GM23338 (cell line): ENCODE results near the gene AP1G2. TPM values are rescaled to one million over a fixed set of nuclear protein-coding genes. Genes with fewer than 3 reads are reported as not detected.

Experiments
- ATAC-seq: fragments of 200-7000 bp; cut with Tn5 transposase; 3 replicates; pipeline ENCODE4 v1.9.1; 2020
- DNase-seq: peaks from one replicate; pipeline ENCODE4 v3.0.0-alpha.2; 2015; ENCODE audit warnings: low spot score
- H2AFZ ChIP-seq: fragments of 200-600 bp; sonication (generic); 2 replicates; pipeline ENCODE4 v1.8.0; 2016; ENCODE audit warnings: antibody characterized with exemption, mild to moderate bottlenecking, moderate library complexity
- H3F3A ChIP-seq: fragments of 200-600 bp; sonication (generic); replicated peaks from 2 replicates; pipeline ENCODE4 v1.8.0; 2017; ENCODE audit warnings: antibody characterized with exemption, mixed run types, low read depth
- H3K27ac ChIP-seq: fragments of 200-600 bp; sonication (generic); 2 replicates; pipeline ENCODE4 v1.6.1; 2016; ENCODE audit warnings: low read depth
- H3K27me3 ChIP-seq: fragments of 200-600 bp; sonication (generic); 2 replicates; pipeline ENCODE4 v1.8.0; 2016; ENCODE audit warnings: mild to moderate bottlenecking, mixed run types, moderate library complexity; ENCODE audit not compliant: insufficient read depth
- H3K36me3 ChIP-seq: fragments of 200-600 bp; sonication (generic); 2 replicates; pipeline ENCODE4 v1.8.0; 2016; ENCODE audit warnings: mild to moderate bottlenecking; ENCODE audit not compliant: insufficient read depth
- H3K4me1 ChIP-seq: fragments of 200-600 bp; sonication (generic); 2 replicates; pipeline ENCODE4 v1.8.0; 2016; ENCODE audit warnings: mild to moderate bottlenecking, moderate library complexity; ENCODE audit not compliant: insufficient read depth
- H3K4me2 ChIP-seq: fragments of 200-600 bp; sonication (generic); 2 replicates; pipeline ENCODE4 v1.7.1; 2017; ENCODE audit warnings: mixed run types
- H3K4me3 ChIP-seq: fragments of 200-600 bp; sonication (generic); 2 replicates; pipeline ENCODE4 v1.6.1; 2016; ENCODE audit warnings: mixed run types
- H3K79me2 ChIP-seq: fragments of 200-600 bp; sonication (generic); replicated peaks from 2 replicates; pipeline ENCODE4 v1.8.0; 2017; ENCODE audit warnings: mild to moderate bottlenecking; ENCODE audit not compliant: insufficient read depth
- H3K9me2 ChIP-seq: fragments of 200-600 bp; sonication (generic); 2 replicates; pipeline ENCODE4 v1.8.0; 2017; ENCODE audit not compliant: insufficient read depth
- H4K20me1 ChIP-seq: fragments of 200-600 bp; sonication (generic); replicated peaks from 2 replicates; pipeline ENCODE4 v1.8.0; 2017; ENCODE audit warnings: mild to moderate bottlenecking; ENCODE audit not compliant: insufficient read depth
- H3K27ac Mint-ChIP-seq: 2 replicates; pipeline ENCODE4 v1.8.0; 2020; ENCODE audit warnings: inconsistent platforms, mild to moderate bottlenecking, moderate library complexity, mixed read lengths
- H3K27me3 Mint-ChIP-seq: 3 replicates; pipeline ENCODE4 v1.8.0; 2022; ENCODE audit warnings: low read depth, mild to moderate bottlenecking, moderate library complexity, mixed read lengths, inconsistent platforms; ENCODE audit not compliant: insufficient read depth, poor library complexity
- H3K36me3 Mint-ChIP-seq: 3 replicates; pipeline ENCODE4 v1.8.0; 2021; ENCODE audit warnings: low read depth, mild to moderate bottlenecking, inconsistent platforms, moderate library complexity, mixed read lengths
- H3K4me1 Mint-ChIP-seq: 3 replicates; pipeline ENCODE4 v1.8.0; 2020; ENCODE audit warnings: mild to moderate bottlenecking, inconsistent platforms, mixed read lengths
- H3K4me3 Mint-ChIP-seq: 3 replicates; pipeline ENCODE4 v1.8.0; 2021; ENCODE audit warnings: moderate library complexity, mild to moderate bottlenecking, inconsistent platforms, mixed read lengths
- H3K9me3 Mint-ChIP-seq: 3 replicates; pipeline ENCODE4 v1.8.0; 2020; ENCODE audit warnings: moderate library complexity, mild to moderate bottlenecking, inconsistent platforms, mixed read lengths
- CREB1 ChIP-seq: fragments of 250-450 bp; sonication (Bioruptor Pico); IDR thresholded peaks from 2 replicates; pipeline ENCODE4 v1.5.0; 2020; ENCODE audit warnings: low read depth, mild to moderate bottlenecking, moderate library complexity
- EZH2 ChIP-seq: fragments of 200-600 bp; sonication (generic); IDR thresholded peaks from one replicate; pipeline ENCODE4 v1.8.0; 2017; ENCODE audit warnings: antibody characterized with exemption, mild to moderate bottlenecking, low read depth; ENCODE audit not compliant: unreplicated experiment
- EZH2phosphoT487 ChIP-seq: fragments of 200-600 bp; sonication (generic); IDR thresholded peaks from one replicate; pipeline ENCODE4 v1.8.1; 2018; ENCODE audit warnings: antibody characterized with exemption; ENCODE audit not compliant: unreplicated experiment
- JUNB ChIP-seq: IDR thresholded peaks from one replicate; pipeline ENCODE4 v1.6.1; 2016; ENCODE audit warnings: antibody characterized with exemption; ENCODE audit not compliant: unreplicated experiment
- NANOG ChIP-seq: IDR thresholded peaks from 2 replicates; pipeline ENCODE4 v1.6.1; 2016; ENCODE audit warnings: antibody characterized with exemption, borderline replicate concordance
- POLR2AphosphoS5 ChIP-seq: IDR thresholded peaks from 2 replicates; pipeline ENCODE4 v1.6.1; 2016; ENCODE audit warnings: antibody characterized with exemption, low read depth
- STAT1 ChIP-seq: IDR thresholded peaks from one replicate; pipeline ENCODE4 v1.6.1; 2016; ENCODE audit warnings: antibody characterized with exemption; ENCODE audit not compliant: unreplicated experiment
- ZNF114 ChIP-seq: fragments of 250-450 bp; sonication (Bioruptor Pico); IDR thresholded peaks from 2 replicates; pipeline ENCODE4 v1.5.0; 2020; ENCODE audit warnings: mild to moderate bottlenecking, moderate library complexity
- ZNF331 ChIP-seq: fragments of 250-450 bp; sonication (Bioruptor Pico); IDR thresholded peaks from 2 replicates; pipeline ENCODE4 v1.5.0; 2020; ENCODE audit warnings: low read depth, mild to moderate bottlenecking, moderate library complexity
- polyA plus RNA-seq: library from polyadenylated mRNA; unstranded; fragments of >200 nt; fragmentation: Nextera tagmentation; extraction: Ambion mirVana; gene quantifications from 2 replicates; pipeline ENCODE4 v1.2.1, GENCODE V29; 2016
- total RNA-seq: library from RNA; depleted of rRNA; stranded (reverse); fragments of >200 nt; shearing (Covaris generic); gene quantifications from 2 replicates; pipeline ENCODE4 v1.2.3, GENCODE V29; 2014
- TF ChIP-seq, protein P1 (sequence below), 2 experiments: fragments of 200-600 bp in 1 of 2; sonication (generic) in 1 of 2; conservative IDR thresholded peaks; 2 replicates each; pipeline versions ENCODE4 v1.5.1 to v1.6.1; 2016 to 2017; ENCODE audit warnings: antibody characterized with exemption in 2 of 2, low read depth in 2 of 2, mild to moderate bottlenecking in 2 of 2, moderate library complexity in 1 of 2
- TF ChIP-seq, protein P2 (sequence below): fragments of 250-450 bp; sonication (Bioruptor Pico); IDR thresholded peaks from 2 replicates; pipeline ENCODE4 v1.5.0; 2020; ENCODE audit warnings: mild to moderate bottlenecking, moderate library complexity
- TF ChIP-seq, protein P3 (sequence below): IDR thresholded peaks from one replicate; pipeline ENCODE4 v1.6.1; 2018; ENCODE audit warnings: antibody characterized with exemption; ENCODE audit not compliant: unreplicated experiment
- TF ChIP-seq, protein P4 (sequence below): IDR thresholded peaks from 2 replicates; pipeline ENCODE4 v1.6.1; 2016; ENCODE audit warnings: antibody characterized with exemption

AP1G2 gene
- total and polyA plus RNA-seq, 2 experiments from 2014 or later = 55.3 to 63.5 TPM

DNA sequence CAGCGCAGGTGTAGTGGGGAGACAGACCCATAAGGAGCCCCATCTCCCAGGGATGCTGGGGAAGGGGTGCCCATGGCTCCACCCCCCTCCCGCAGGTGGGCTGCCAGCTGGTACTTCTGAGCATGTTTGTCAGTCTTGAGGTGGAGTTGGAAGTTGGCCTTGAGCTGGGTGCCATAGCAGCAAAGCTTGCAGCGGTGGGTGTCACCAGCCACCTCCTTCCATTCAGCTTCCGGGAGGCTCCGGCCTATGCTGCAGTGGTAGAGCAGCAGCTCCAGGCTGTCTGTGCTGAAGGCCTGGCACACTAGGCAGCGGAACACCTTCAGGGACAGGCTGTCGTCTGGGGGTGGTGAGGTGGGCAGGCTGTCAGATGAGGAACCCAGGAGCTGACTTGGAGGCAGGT, 34.9 kb downstream of the AP1G2 start:
- H3K36me3 ChIP-seq = peaks cover 8% of the 10 kb centered on the region; the same call in 1 of the 2 replicates
- no peak overlapping the region for H3K4me3 ChIP-seq
- Mint-ChIP-seq H3K4me3 (no peak overlapping the region; the same call in 2 of the 3 replicates), H3K36me3 (peaks cover 64% of the 10 kb centered on the region), H3K9me3 (no peaks in the 10 kb centered on the region), H3K4me1 (peaks cover 56% of the 10 kb centered on the region), H3K27me3 (peaks cover 19% of the 10 kb centered on the region), H3K27ac (peak overlapping the region; percentile 24; the same call in 1 of the 2 replicates)
- H3K4me2 ChIP-seq = no peak overlapping the region
- no peak overlapping the region for H2AFZ ChIP-seq
- TF ChIP-seq ZNF114 = no peak
- TF ChIP-seq STAT1 = no peak
- TF ChIP-seq EZH2 = no peak
- TF ChIP-seq, protein P1, sequence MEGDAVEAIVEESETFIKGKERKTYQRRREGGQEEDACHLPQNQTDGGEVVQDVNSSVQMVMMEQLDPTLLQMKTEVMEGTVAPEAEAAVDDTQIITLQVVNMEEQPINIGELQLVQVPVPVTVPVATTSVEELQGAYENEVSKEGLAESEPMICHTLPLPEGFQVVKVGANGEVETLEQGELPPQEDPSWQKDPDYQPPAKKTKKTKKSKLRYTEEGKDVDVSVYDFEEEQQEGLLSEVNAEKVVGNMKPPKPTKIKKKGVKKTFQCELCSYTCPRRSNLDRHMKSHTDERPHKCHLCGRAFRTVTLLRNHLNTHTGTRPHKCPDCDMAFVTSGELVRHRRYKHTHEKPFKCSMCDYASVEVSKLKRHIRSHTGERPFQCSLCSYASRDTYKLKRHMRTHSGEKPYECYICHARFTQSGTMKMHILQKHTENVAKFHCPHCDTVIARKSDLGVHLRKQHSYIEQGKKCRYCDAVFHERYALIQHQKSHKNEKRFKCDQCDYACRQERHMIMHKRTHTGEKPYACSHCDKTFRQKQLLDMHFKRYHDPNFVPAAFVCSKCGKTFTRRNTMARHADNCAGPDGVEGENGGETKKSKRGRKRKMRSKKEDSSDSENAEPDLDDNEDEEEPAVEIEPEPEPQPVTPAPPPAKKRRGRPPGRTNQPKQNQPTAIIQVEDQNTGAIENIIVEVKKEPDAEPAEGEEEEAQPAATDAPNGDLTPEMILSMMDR (conservative IDR thresholded peaks at IDR 0.05; ENCODE audit: low read depth in 2 of 2) = no peak
- TF ChIP-seq NANOG = no peak
- TF ChIP-seq JUNB = no peak
- TF ChIP-seq, protein P2, sequence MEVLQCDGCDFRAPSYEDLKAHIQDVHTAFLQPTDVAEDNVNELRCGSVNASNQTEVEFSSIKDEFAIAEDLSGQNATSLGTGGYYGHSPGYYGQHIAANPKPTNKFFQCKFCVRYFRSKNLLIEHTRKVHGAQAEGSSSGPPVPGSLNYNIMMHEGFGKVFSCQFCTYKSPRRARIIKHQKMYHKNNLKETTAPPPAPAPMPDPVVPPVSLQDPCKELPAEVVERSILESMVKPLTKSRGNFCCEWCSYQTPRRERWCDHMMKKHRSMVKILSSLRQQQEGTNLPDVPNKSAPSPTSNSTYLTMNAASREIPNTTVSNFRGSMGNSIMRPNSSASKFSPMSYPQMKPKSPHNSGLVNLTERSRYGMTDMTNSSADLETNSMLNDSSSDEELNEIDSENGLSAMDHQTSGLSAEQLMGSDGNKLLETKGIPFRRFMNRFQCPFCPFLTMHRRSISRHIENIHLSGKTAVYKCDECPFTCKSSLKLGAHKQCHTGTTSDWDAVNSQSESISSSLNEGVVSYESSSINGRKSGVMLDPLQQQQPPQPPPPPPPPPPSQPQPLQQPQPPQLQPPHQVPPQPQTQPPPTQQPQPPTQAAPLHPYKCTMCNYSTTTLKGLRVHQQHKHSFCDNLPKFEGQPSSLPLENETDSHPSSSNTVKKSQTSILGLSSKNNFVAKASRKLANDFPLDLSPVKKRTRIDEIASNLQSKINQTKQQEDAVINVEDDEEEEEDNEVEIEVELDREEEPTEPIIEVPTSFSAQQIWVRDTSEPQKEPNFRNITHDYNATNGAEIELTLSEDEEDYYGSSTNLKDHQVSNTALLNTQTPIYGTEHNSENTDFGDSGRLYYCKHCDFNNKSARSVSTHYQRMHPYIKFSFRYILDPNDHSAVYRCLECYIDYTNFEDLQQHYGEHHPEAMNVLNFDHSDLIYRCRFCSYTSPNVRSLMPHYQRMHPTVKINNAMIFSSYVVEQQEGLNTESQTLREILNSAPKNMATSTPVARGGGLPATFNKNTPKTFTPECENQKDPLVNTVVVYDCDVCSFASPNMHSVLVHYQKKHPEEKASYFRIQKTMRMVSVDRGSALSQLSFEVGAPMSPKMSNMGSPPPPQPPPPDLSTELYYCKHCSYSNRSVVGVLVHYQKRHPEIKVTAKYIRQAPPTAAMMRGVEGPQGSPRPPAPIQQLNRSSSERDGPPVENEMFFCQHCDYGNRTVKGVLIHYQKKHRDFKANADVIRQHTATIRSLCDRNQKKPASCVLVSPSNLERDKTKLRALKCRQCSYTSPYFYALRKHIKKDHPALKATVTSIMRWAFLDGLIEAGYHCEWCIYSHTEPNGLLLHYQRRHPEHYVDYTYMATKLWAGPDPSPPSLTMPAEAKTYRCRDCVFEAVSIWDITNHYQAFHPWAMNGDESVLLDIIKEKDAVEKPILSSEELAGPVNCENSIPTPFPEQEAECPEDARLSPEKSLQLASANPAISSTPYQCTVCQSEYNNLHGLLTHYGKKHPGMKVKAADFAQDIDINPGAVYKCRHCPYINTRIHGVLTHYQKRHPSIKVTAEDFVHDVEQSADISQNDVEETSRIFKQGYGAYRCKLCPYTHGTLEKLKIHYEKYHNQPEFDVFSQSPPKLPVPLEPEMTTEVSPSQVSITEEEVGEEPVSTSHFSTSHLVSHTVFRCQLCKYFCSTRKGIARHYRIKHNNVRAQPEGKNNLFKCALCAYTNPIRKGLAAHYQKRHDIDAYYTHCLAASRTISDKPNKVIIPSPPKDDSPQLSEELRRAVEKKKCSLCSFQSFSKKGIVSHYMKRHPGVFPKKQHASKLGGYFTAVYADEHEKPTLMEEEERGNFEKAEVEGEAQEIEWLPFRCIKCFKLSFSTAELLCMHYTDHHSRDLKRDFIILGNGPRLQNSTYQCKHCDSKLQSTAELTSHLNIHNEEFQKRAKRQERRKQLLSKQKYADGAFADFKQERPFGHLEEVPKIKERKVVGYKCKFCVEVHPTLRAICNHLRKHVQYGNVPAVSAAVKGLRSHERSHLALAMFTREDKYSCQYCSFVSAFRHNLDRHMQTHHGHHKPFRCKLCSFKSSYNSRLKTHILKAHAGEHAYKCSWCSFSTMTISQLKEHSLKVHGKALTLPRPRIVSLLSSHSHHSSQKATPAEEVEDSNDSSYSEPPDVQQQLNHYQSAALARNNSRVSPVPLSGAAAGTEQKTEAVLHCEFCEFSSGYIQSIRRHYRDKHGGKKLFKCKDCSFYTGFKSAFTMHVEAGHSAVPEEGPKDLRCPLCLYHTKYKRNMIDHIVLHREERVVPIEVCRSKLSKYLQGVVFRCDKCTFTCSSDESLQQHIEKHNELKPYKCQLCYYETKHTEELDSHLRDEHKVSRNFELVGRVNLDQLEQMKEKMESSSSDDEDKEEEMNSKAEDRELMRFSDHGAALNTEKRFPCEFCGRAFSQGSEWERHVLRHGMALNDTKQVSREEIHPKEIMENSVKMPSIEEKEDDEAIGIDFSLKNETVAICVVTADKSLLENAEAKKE (CRISPR knock-in tag) = no peak
- TF ChIP-seq, protein P3, sequence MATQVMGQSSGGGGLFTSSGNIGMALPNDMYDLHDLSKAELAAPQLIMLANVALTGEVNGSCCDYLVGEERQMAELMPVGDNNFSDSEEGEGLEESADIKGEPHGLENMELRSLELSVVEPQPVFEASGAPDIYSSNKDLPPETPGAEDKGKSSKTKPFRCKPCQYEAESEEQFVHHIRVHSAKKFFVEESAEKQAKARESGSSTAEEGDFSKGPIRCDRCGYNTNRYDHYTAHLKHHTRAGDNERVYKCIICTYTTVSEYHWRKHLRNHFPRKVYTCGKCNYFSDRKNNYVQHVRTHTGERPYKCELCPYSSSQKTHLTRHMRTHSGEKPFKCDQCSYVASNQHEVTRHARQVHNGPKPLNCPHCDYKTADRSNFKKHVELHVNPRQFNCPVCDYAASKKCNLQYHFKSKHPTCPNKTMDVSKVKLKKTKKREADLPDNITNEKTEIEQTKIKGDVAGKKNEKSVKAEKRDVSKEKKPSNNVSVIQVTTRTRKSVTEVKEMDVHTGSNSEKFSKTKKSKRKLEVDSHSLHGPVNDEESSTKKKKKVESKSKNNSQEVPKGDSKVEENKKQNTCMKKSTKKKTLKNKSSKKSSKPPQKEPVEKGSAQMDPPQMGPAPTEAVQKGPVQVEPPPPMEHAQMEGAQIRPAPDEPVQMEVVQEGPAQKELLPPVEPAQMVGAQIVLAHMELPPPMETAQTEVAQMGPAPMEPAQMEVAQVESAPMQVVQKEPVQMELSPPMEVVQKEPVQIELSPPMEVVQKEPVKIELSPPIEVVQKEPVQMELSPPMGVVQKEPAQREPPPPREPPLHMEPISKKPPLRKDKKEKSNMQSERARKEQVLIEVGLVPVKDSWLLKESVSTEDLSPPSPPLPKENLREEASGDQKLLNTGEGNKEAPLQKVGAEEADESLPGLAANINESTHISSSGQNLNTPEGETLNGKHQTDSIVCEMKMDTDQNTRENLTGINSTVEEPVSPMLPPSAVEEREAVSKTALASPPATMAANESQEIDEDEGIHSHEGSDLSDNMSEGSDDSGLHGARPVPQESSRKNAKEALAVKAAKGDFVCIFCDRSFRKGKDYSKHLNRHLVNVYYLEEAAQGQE = no peak
- TF ChIP-seq, protein P4, sequence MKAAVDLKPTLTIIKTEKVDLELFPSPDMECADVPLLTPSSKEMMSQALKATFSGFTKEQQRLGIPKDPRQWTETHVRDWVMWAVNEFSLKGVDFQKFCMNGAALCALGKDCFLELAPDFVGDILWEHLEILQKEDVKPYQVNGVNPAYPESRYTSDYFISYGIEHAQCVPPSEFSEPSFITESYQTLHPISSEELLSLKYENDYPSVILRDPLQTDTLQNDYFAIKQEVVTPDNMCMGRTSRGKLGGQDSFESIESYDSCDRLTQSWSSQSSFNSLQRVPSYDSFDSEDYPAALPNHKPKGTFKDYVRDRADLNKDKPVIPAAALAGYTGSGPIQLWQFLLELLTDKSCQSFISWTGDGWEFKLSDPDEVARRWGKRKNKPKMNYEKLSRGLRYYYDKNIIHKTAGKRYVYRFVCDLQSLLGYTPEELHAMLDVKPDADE = no peak
- no peak for TF ChIP-seq CREB1 (CRISPR knock-in tag)
- no peak for TF ChIP-seq ZNF331
- no peak for TF ChIP-seq EZH2phosphoT487
- no peak for TF ChIP-seq POLR2AphosphoS5
- H3K4me1 ChIP-seq = peaks cover 15% of the 10 kb centered on the region
- no peaks in the 10 kb centered on the region; the same call in 1 of the 2 replicates for H4K20me1 ChIP-seq
- no peaks in the 10 kb centered on the region for H3K27me3 ChIP-seq
- peaks cover 10% of the 10 kb centered on the region for H3K79me2 ChIP-seq
- peaks cover 5% of the 10 kb centered on the region for H3F3A ChIP-seq
- ATAC-seq (no peak), DNase-seq (no peak)
- H3K27ac ChIP-seq = no peak overlapping the region
- no peaks in the 10 kb centered on the region for H3K9me2 ChIP-seq
